HG03175 (cell line): ENCODE data around the gene TMED7.
A peak's percentile ranks its signal among the peaks of the same experiment; 100 is the strongest.
"Not testable (repeated sequence)": the region's sequence is repeated elsewhere in the genome, so short reads cannot be mapped to it uniquely, and the experiment has no call there.

Experiments used
- ATAC-seq: cut with Tn5 transposase; IDR thresholded peaks from one replicate; pipeline ENCODE4 v1.9.1; 2021; ENCODE audit warnings: mild to moderate bottlenecking, moderate library complexity; ENCODE audit not compliant: unreplicated experiment

Gene TMED7

GRCh38 chr5:115625579-115626444 lies at the start of gene TMED7:
Gene TMED7, minus strand, starts transcription at chr5:115626036. Its CDS starts 244 bp downstream, at chr5:115625792.
- ATAC-seq, result peak; percentile 90

DNA sequence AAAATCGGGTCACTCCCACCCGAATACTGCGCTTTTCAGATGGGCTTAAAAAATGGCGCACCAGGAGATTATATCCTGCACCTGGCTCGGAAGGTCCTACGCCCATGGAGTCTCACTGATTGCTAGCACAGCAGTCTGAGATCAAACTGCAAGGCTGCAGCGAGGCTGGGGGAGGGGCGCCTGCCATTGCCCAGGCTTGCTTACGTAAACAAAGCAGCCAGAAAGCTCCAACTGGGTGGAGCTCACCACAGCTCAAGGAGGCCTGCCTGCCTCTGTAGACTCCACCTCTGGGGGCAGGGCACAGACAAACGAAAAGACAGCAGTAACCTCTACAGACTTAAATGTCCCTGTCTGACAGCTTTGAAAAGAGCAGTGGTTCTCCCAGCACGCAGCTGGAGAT lies 48.9 kb upstream of the TMED7 start:
- not testable (repeated sequence) for ATAC-seq

DNA sequence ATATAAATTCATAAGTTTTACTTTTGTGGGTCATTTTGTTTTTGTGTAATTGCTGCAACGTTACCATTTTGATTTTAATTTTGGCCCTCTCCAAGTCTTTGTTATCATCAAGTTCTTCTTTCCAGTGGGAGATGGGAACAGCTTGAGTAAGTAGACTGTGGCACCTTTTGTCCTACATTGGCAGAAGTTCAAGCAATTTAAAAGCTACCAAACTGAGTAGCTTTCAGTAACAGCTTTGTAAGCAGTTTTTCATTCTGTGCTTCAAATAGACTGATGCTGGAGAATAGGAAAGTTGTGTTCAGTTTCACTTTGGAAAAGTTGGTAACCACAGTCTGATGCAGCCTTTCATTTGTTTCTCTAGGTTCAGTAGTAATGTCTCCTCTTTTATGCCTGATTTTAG lies 47.8 kb upstream of the TMED7 start:
- ATAC-seq, result no peak

DNA sequence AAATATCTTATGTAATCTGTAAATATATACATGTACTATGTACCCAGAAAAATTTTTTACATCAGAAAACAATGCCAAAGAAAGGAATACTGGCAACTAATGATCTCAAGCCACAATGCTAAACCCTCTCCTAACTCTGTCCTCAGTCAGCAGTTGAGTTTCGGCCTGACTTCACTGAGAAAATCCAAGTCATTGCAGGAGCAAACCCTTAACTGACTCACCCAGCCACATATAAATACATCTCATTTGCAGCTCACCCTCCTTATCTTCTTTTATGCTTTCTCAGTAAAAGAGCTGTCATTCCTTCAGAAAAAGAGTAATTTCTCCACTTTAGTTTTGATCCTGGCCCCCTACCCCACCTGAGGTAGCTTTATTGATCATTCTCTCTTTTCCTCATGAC lies 46.1 kb upstream of the TMED7 start:
- ATAC-seq, result no peak

- ATAC-seq, result no peak
These were observed 40.2 kb upstream of the TMED7 start for GRCh38 chr5:115666023-115666422.

DNA sequence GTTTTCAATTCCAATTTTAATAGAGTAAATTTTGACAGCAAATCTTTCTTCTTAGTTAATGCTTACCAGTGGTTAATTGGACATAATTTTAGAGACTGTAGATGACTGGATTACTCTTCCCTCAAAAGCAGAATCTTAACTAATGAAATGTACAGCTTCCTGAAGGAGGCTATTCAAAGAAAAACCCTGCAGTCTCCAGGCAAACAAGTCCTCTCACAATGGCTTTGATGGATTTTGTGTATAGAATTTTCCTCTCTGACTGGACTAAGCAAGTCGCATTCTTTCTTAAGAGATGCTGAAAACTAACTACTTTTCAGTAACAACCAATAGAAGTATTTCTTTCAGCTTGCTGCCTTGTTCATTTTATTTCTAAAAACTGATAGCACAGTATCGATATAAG lies 35.7 kb upstream of the TMED7 start:
- no peak for ATAC-seq

DNA sequence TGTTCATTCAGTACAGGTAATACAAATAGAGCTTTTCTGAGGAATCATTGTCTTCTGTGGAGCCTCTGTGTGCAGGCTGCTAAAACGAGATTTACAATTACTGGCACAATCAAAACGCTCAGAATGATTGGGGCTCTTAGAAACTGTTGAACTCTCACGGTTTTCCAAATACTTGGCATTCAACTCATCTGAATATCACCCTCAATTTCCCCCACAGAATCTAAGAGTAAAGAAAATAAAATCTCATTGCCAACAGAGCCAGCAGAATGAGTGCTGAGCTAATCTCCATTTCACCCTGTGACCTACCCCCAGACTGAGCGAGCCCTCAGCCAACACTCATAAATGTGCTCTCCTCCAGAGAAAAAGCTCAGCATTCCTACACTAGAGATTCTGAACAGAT lies 35.3 kb upstream of the TMED7 start:
- no peak for ATAC-seq

DNA sequence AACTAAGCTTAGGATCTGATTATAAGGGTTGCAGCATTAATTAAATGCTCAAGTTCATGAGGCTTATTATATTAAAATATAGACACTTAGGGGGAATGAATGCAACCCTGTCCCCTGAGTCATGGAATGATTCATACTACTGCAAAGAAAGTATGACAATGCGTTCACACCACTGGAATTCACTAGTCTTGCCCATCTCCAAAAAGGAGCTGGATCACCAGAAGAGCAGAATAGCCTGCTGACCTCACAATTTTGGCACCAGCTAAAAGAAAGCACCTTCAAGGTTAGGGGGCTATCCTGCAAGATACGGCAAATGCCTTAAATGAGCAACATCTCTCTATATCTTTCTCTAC lies 32.0 kb upstream of the TMED7 start:
- ATAC-seq, result no peak

DNA sequence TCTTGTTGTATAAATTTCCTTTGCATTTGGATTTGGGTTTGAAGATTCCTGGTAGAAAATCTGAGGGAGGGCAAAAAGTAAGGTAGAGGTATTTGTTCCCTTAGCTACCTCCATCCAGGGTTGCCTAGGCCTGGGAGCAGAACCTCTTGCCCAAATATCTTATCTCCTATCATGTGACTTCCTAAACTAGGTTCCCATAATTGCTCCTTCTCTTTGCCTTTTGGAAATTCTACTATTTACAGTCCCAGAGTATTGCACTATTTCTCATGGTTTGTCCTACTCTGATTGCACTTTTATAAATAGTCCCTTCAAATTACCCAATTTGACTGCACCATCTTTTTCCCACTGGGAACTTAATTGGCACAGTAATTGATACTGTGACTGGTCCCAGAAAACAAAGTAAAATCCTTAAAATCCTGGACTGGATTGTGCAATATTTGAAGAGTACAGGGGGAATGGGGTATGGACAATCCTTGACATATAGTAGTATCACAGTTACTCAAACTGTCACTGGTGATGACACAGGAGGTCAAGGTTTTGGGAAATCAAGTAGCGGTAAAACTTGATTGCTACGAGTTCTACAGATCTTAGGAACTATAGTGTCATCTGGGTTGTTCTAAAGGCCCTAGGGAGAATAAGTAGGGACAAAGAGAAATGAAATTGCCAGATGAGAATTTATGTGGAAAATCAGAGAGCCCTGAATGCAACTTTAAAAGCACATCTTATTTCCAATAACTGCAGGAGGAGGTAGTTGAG lies 31.5 kb upstream of the TMED7 start:
- ATAC-seq, result no peak

GRCh38 chr5:115656404-115656803 lies 30.6 kb upstream of the TMED7 start:
- no peak for ATAC-seq

- ATAC-seq, result no peak
These were observed 30.2 kb upstream of the TMED7 start for GRCh38 chr5:115655994-115656393.

DNA sequence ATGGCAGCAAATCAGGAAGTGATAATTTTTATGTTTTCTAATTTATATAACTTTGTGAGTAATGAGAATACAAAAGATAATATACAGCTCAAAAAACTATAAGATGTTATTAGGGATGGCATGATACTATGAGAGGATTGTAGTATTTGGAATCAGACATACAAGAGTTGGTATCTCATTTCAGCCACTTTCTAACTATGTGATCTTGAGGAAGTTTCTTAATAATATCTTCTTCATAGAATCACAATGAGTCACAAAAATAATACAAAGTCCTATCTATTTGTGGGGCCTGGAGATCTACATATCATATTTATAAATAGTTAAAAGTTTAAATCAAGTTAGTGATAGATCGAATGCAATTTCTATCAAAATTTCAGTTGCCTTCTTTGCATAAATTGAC lies 23.7 kb upstream of the TMED7 start:
- ATAC-seq, result no peak

DNA sequence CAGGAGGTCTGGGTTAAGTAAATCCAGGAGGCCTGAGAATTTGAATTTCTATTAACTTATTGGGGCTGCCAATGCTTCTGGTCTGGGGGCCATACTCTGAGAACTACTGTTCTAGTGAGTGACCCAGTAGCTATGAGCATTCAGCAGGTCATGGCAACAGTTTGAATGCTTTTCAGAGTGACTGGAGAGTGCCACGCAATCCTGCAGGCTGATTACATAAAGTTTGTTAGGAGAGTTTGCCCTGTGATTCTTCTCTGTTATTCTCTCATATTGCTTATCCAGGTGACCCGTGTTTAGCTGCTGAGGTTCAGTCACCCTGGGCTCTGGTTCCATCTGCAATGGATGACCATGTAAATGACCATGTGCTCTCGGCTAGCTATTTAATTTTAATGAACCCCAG lies 22.2 kb upstream of the TMED7 start:
- ATAC-seq, result no peak

DNA sequence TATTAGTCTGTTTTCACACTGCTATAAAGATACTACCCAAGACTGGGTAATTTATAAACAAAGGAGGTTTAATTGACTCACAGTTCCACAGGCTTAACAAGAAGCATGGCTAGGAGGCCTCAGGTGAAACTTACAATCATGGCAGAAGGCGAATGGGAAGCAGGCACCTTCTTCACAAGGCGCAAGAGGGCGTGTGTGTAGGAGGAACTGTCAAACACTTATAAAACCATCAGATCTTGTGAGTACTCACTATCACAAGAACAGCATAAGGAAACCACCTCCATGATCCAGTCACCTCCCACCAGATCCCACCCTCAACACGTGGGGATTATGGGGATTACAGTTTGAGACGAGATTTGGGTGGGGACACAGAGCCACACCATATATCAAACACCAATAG lies 19.6 kb upstream of the TMED7 start:
- ATAC-seq, result not testable (repeated sequence)

DNA sequence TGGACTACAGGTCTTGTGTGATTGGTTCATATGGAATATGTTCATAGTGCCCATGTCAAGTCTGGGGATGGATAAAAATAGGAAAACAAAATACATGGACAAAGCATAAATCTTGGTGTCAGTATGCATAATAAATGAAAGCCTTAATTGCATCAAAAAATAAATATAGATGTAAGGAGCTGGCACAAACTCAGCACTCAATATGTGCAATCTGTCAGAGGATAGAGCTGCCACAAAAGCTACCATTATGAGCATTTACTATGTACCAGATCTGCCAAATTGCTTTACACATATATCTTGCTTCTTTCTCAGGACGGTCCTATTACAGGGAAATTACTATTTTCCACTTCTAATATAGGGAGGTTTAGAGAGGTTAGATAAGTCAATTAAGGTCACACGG lies 18.2 kb upstream of the TMED7 start:
- ATAC-seq, result no peak

DNA sequence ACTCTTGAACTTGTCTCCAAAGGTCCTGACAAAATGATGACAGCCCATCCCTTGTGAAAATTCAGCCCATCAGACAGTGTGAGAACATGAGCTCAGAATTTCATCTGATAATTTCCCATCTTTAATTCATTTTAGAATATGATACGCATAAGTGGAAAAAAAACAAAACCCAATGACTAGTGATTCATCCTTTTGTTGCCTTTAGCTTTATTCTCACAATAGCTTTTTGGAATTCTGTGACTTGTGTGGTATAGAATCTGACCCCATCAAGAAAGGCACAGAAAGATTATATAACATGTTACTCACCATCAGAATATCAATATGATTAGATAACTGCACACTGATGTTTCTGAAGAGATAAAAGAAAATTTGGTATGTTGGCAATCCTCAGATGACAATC lies 16.1 kb upstream of the TMED7 start:
- no peak for ATAC-seq

- no peak for ATAC-seq
These were observed 14.4 kb upstream of the TMED7 start for GRCh38 chr5:115640274-115640673.

DNA sequence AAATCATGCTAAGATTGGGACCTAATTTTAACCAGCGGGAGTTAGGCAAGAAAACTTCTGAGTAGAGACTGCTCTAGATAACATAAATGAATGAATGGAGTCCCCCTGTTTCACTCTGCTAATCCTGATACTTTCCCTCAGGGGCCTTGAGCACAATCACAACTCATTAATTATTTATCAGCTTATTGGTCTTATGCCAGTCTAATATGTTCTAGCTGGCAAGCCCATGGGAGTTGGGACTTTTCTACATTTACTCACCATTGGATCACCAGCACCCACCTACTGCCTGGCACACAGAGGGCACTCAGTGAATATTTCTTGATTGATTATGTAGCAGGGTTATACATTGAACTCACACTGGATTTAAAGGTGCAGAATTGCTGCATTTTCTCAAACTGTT lies 13.5 kb upstream of the TMED7 start:
- no peak for ATAC-seq

DNA sequence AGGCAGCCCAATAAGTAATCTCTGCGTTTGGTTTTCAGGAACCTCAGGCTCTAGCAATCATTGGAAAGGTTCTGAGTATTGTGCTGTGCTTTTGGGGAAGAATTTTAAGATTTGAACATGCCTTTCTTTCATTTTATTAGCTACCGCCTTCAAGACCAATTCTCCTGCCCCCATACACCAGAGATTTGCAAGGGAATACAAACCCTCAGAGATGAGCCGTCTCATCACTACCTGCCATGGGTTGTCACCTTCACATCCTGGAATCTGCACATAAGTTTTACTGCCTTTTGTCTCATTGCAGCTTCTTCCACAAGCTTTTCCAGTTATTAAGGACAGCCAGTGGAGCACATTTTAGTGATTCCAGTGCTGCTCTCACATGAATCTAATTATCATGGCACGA lies 11.7 kb upstream of the TMED7 start:
- no peak for ATAC-seq

- no peak for ATAC-seq
These were observed 10.2 kb upstream of the TMED7 start for GRCh38 chr5:115636008-115636407.

DNA sequence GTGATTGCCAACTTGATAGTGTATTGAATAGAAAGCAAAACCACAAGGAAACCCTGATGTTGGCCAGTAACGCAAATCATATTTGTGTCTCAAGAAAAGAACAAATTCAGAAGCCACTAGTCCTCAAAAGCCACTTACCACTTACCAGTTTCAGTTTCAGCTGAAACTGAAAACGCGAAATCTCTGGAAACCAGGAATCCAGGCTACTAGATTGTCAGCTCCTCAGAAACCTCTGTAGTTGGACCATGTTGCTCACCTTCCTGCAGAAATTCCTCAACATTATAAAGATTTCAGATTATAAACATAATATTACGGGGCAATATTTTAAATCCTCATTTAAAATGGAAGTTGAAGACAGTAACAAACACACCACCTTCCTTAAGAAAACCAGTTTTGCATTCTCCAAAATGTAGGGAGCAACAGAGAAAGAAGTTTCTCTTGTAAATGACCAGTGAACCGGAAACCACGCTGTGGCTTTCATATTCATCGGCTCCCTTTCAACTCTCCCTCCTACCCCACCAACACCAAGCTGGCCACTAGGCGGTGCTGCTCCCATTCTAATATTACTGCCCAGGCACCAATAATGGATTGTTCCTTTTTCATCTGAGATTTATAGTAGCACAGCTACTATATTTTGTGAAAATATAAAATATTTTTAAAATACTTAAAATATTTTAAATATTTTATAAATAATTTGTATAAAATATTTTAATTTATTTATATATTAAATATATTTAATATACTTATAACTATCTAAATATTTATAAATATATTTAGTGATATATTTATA lies 8.7 kb upstream of the TMED7 start:
- peak; percentile 72 for ATAC-seq

GRCh38 chr5:115629903-115630302 lies 4.1 kb upstream of the TMED7 start:
- ATAC-seq, result no peak
